NB4 (cell line): ENCODE data around the gene KLC3.

ENCODE experiments used
- POLR2A ChIP-seq: IDR thresholded peaks from 2 replicates; pipeline ENCODE4 v1.6.1; 2011; ENCODE audit warnings: mild to moderate bottlenecking; ENCODE audit not compliant: insufficient read length; ENCODE audit errors: extremely low read depth
- TF ChIP-seq, protein P1 (sequence below): IDR thresholded peaks from one replicate; pipeline ENCODE4 v1.5.1; 2012; ENCODE audit warnings: low read depth, low read length
- TF ChIP-seq, protein P2 (sequence below): IDR thresholded peaks from 2 replicates; pipeline ENCODE4 v1.6.1; 2011; ENCODE audit warnings: low read depth, low read length

DNA sequence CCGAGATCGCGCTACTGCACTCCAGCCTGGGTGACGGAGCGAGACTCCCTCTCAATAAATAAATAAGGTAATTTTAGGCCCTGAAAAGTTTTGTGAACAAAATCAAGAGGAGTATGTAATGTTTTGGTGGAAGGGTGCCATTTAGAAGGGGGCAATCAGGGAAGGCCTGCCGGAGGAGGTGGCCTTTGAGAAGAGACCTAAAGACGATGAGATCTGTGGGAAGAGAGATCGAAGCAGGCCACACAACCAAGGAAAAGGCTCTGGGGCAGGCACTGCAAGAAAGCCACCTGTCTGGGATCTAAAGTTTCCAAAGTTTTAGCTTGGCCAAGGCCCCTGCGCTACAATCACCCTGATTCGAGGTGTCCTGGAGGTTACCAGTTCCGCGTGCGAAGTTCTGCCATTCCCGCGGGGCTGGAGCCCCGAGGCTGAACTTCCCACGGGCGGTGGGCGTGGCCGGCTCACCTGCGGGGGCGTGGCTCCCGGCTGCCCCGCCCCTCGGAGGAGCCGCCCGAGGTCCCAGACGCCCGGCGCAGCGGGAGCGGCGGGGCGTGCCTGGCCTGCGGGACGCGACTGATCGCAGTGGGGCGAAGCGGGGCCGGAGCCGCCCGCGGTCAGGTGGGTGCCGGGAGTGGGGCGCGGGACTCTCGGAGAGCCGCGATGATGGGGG is at the start of gene KLC3:
- TF ChIP-seq, protein P1, sequence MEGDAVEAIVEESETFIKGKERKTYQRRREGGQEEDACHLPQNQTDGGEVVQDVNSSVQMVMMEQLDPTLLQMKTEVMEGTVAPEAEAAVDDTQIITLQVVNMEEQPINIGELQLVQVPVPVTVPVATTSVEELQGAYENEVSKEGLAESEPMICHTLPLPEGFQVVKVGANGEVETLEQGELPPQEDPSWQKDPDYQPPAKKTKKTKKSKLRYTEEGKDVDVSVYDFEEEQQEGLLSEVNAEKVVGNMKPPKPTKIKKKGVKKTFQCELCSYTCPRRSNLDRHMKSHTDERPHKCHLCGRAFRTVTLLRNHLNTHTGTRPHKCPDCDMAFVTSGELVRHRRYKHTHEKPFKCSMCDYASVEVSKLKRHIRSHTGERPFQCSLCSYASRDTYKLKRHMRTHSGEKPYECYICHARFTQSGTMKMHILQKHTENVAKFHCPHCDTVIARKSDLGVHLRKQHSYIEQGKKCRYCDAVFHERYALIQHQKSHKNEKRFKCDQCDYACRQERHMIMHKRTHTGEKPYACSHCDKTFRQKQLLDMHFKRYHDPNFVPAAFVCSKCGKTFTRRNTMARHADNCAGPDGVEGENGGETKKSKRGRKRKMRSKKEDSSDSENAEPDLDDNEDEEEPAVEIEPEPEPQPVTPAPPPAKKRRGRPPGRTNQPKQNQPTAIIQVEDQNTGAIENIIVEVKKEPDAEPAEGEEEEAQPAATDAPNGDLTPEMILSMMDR: no peak
- no peak for TF ChIP-seq POLR2A
- TF ChIP-seq, protein P2, sequence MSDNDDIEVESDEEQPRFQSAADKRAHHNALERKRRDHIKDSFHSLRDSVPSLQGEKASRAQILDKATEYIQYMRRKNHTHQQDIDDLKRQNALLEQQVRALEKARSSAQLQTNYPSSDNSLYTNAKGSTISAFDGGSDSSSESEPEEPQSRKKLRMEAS: no peak
